IMR-90 (cell line): ENCODE measurements around the gene PTCH1. TPM values are rescaled to one million over a fixed set of nuclear protein-coding genes. Genes with fewer than 3 reads are reported as not detected.

ENCODE experiments used
- ATAC-seq: fragments of 200-7000 bp; cut with Tn5 transposase; 2 replicates; pipeline ENCODE4 v1.9.1; 2020; ENCODE audit warnings: low read depth, mild to moderate bottlenecking, moderate library complexity
- BruUV-seq: library from RNA; stranded (reverse); fragments of 400-500 nt; replicated peaks from 2 replicates; lab custom pipeline; 2021; lab: Mats Ljungman, UMichigan
- CTCF ChIA-PET: fragments of 300-600 bp; formaldehyde crosslinking; extraction: SDS; loops from one replicate; lab custom pipeline; 2021; ENCODE audit warnings: antibody characterized with exemption; lab: Yijun Ruan, JAX
- POLR2A ChIA-PET: fragments of 300-600 bp; sonication (Branson Sonifier 250); formaldehyde crosslinking; loops from one replicate; lab custom pipeline; 2022; ENCODE audit warnings: antibody characterized with exemption; ENCODE audit not compliant: unreplicated experiment; lab: Charles Lee
- DNase-seq: peaks from one replicate; pipeline ENCODE4 v3.0.0; 2013
- H2AFZ ChIP-seq: replicated peaks from 2 replicates; pipeline ENCODE3; 2013; ENCODE audit warnings: low read length, mild to moderate bottlenecking; ENCODE audit not compliant: poor library complexity
- H2AK5ac ChIP-seq: 2 replicates; pipeline ENCODE4 v1.6.1; 2013; ENCODE audit warnings: low read depth, low read length, inconsistent platforms
- H2AK9ac ChIP-seq: replicated peaks from 2 replicates; pipeline ENCODE3; 2013; ENCODE audit warnings: mild to moderate bottlenecking, low read depth, low read length, moderate library complexity; ENCODE audit not compliant: poor library complexity
- H2BK120ac ChIP-seq: 2 replicates; pipeline ENCODE4 v1.6.1; 2013; ENCODE audit warnings: low read depth, low read length, inconsistent platforms
- H2BK15ac ChIP-seq: 3 replicates; pipeline ENCODE4 v1.6.1; 2013; ENCODE audit warnings: low read depth, low read length, inconsistent platforms
- H2BK20ac ChIP-seq: 2 replicates; pipeline ENCODE4 v1.6.1; 2013; ENCODE audit warnings: low read depth, mild to moderate bottlenecking, inconsistent platforms, low read length, moderate library complexity
- H2BK5ac ChIP-seq: 2 replicates; pipeline ENCODE4 v1.6.1; 2013; ENCODE audit warnings: mild to moderate bottlenecking, low read depth, low read length, inconsistent platforms; ENCODE audit not compliant: poor library complexity, severe bottlenecking
- H3K14ac ChIP-seq: replicated peaks from 2 replicates; pipeline ENCODE4 v1.6.1; 2013; ENCODE audit warnings: low read depth, low read length, inconsistent platforms
- H3K18ac ChIP-seq: 2 replicates; pipeline ENCODE4 v1.6.1; 2013; ENCODE audit warnings: low read depth, low read length, control low read depth
- H3K23ac ChIP-seq: 2 replicates; pipeline ENCODE4 v1.6.1; 2013; ENCODE audit warnings: low read depth, low read length, inconsistent platforms
- H3K27ac ChIP-seq: 2 replicates; pipeline ENCODE4 v1.5.1; 2013; ENCODE audit warnings: mild to moderate bottlenecking, control low read depth, low read length; ENCODE audit not compliant: insufficient read depth
- H3K27me3 ChIP-seq: 2 replicates; pipeline ENCODE4 v1.6.1; 2013; ENCODE audit warnings: low read length; ENCODE audit not compliant: control insufficient read depth, insufficient read depth
- H3K36me3 ChIP-seq: 2 replicates; pipeline ENCODE4 v1.6.1; 2013; ENCODE audit warnings: low read length, mixed read lengths; ENCODE audit not compliant: control insufficient read depth, insufficient read depth
- H3K4ac ChIP-seq: 2 replicates; pipeline ENCODE4 v1.6.1; 2013; ENCODE audit warnings: low read depth, low read length, inconsistent platforms
- H3K4me1 ChIP-seq: 2 replicates; pipeline ENCODE4 v1.6.1; 2013; ENCODE audit warnings: low read length, mixed read lengths; ENCODE audit not compliant: control insufficient read depth, insufficient read depth
- H3K4me2 ChIP-seq: 2 replicates; pipeline ENCODE4 v1.6.1; 2013; ENCODE audit warnings: low read depth, mild to moderate bottlenecking, control low read depth, low read length, moderate library complexity
- H3K4me3 ChIP-seq: 2 replicates; pipeline ENCODE4 v1.5.1; 2013; ENCODE audit warnings: low read depth, mild to moderate bottlenecking, control low read depth, low read length, moderate library complexity; ENCODE audit not compliant: insufficient read depth
- H3K56ac ChIP-seq: 2 replicates; pipeline ENCODE4 v1.6.1; 2013; ENCODE audit warnings: low read length, inconsistent platforms; ENCODE audit not compliant: insufficient read depth; ENCODE audit errors: extremely low read depth
- H3K79me1 ChIP-seq, 2 experiments: 2 replicates each; pipeline ENCODE4 v1.6.1; 2013; ENCODE audit warnings: low read length in 2 of 2, inconsistent platforms in 1 of 2, low read depth in 1 of 2
- H3K9ac ChIP-seq: 2 replicates; pipeline ENCODE4 v1.6.1; 2013; ENCODE audit warnings: low read depth, low read length, control low read depth
- H3K9me1 ChIP-seq: 2 replicates; pipeline ENCODE4 v1.6.1; 2013; ENCODE audit warnings: low read length, inconsistent platforms; ENCODE audit not compliant: insufficient read depth
- H3K9me3 ChIP-seq: 2 replicates; pipeline ENCODE4 v1.6.1; 2013; ENCODE audit warnings: low read length; ENCODE audit not compliant: control insufficient read depth, insufficient read depth
- H4K20me1 ChIP-seq: 2 replicates; pipeline ENCODE4 v1.6.1; 2013; ENCODE audit warnings: low read length, inconsistent platforms; ENCODE audit not compliant: insufficient read depth
- H4K5ac ChIP-seq: 2 replicates; pipeline ENCODE4 v1.6.1; 2013; ENCODE audit warnings: mild to moderate bottlenecking, low read depth, low read length, control low read depth
- H4K8ac ChIP-seq, 2 experiments: 2 replicates each; pipeline ENCODE4 v1.6.1; 2013; ENCODE audit warnings: low read depth in 2 of 2, low read length in 2 of 2, control low read depth in 1 of 2, inconsistent platforms in 1 of 2
- H4K91ac ChIP-seq: 2 replicates; pipeline ENCODE4 v1.6.1; 2013; ENCODE audit warnings: low read depth, low read length, inconsistent platforms; ENCODE audit not compliant: insufficient read depth
- MAFK ChIP-seq: IDR thresholded peaks from 2 replicates; pipeline ENCODE4 v1.6.1; 2012; ENCODE audit warnings: low read depth, low read length, improper control_type of control experiment
- MAZ ChIP-seq: IDR thresholded peaks from 2 replicates; pipeline ENCODE4 v1.6.1; 2012; ENCODE audit warnings: low read depth, mild to moderate bottlenecking, low read length, improper control_type of control experiment, moderate library complexity, borderline replicate concordance
- NFE2L2 ChIP-seq: fragments of 150-350 bp; IDR thresholded peaks from 2 replicates; pipeline ENCODE4 v1.6.1; 2016; ENCODE audit warnings: low read depth, mild to moderate bottlenecking, low read length
- POLR2A ChIP-seq: IDR thresholded peaks from 2 replicates; pipeline ENCODE4 v1.6.1; 2012; ENCODE audit warnings: mild to moderate bottlenecking, low read depth, low read length
- RAD21 ChIP-seq: IDR thresholded peaks from 2 replicates; pipeline ENCODE4 v1.6.1; 2012; ENCODE audit warnings: low read length, improper control_type of control experiment
- RCOR1 ChIP-seq: IDR thresholded peaks from 2 replicates; pipeline ENCODE4 v1.6.1; 2012; ENCODE audit warnings: mild to moderate bottlenecking, low read length, improper control_type of control experiment; ENCODE audit not compliant: insufficient replicate concordance
- RFX5 ChIP-seq: IDR thresholded peaks from 2 replicates; pipeline ENCODE4 v1.8.0; 2012; ENCODE audit warnings: low read depth, mild to moderate bottlenecking, low read length, moderate library complexity
- WGBS, 2 experiments: methylation state at CpG; one replicate each; pipeline versions ENCODE4 v1.1.5 to v1.1.7; 2013; ENCODE audit warnings: missing lambda C conversion rate in 2 of 2; ENCODE audit not compliant: insufficient read length in 1 of 2; ENCODE audit errors: extremely low coverage in 2 of 2; 5-methylcytosine and 5-hydroxymethylcytosine counted together
- dilution Hi-C: fragments of 300-500 bp; cut with HindIII; formaldehyde crosslinking; loops from one replicate; pipeline ENCODE4 v1.14.3; 2018; ENCODE audit warnings: low sequenced_read_pairs; ENCODE audit not compliant: unreplicated experiment
- in situ Hi-C: fragments of 300-500 bp; cut with MboI; formaldehyde crosslinking; loops from 3 replicates; pipeline ENCODE4 v1.14.3; 2019; ENCODE audit warnings: low sequenced_read_pairs, inconsistent platforms, mixed read lengths
- intact Hi-C: fragments of 100-400 bp; cut with micrococcal nuclease; formaldehyde crosslinking; loops from 2 replicates; pipeline ENCODE4 v1.10.0; 2022
- polyA plus RNA-seq, 3 experiments: library from polyadenylated mRNA; depleted of rRNA; stranded (reverse); fragments of >200 nt; gene quantifications; 2 replicates each; pipeline ENCODE4 v1.2.3, GENCODE V29; 2012; ENCODE audit warnings: low replicate concordance in 1 of 3
- total RNA-seq: library from RNA; depleted of rRNA; stranded (reverse); fragments of >200 nt; gene quantifications from 2 replicates; pipeline ENCODE4 v1.2.3, GENCODE V29; 2012

PTCH1 gene
- total and polyA plus RNA-seq, 2 of the 4 experiments (the other 2 are of a cell fraction): 4.1 to 5.0 TPM

DNA sequence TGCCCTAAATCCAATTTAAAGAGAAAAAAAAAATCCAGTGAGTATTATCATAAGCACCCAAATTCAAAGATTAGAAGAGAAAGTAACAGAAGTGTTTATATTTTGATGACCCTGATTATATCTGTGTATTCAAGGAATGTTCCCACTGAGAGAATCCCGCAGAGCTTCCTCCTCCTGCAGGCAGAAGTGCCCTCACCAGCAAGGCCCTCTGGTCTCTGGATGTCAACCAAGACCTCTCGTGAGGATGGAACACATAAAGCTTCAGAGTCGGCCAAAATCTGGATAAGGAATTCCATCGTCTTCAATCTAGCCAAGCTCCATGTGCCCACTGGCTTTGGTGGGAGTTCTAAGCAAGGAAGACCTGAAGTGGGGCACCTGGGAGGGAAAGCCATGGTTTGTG is 18.1 kb downstream of the PTCH1 start:
- CTCF ChIA-PET: interaction anchor here (1.0 to 1.1 kb wide), 2 partner anchors 48 to 255 kb away, joined by 3 to 4 read pairs; no protein-coding TSS in a partner anchor
- Histone ChIP-seq H3K23ac (peak overlapping the region; percentile 6; the same call in 1 of the 2 replicates), H3K36me3 (peaks cover 4% of the 10 kb centered on the region; the same call in 1 of the 2 replicates), H2AK9ac (no peak overlapping the region), H3K56ac (no peak overlapping the region), H2AK5ac (peak overlapping the region; percentile 47; the same call in 1 of the 2 replicates), H3K4ac (peak overlapping the region; percentile 14; the same call in 1 of the 2 replicates), H3K27ac (no peak overlapping the region), H4K5ac (no peak overlapping the region), H2AFZ (no peak overlapping the region), H3K4me3 (no peak overlapping the region), H4K91ac (no peak overlapping the region), H2BK5ac (no peak overlapping the region), H3K9me3 (no peaks in the 10 kb centered on the region), H2BK120ac (peak overlapping the region; percentile 32), H3K18ac (peak overlapping the region; percentile 28; the same call in 1 of the 2 replicates), H3K27me3 (no peaks in the 10 kb centered on the region), H2BK20ac (peak overlapping the region; percentile 6; the same call in 1 of the 2 replicates), H3K9me1 (peaks cover 20% of the 10 kb centered on the region; the same call in 1 of the 2 replicates), H3K14ac (no peak overlapping the region), H3K4me2 (peak overlapping the region; percentile 17; the same call in 1 of the 2 replicates), H4K8ac (no peak overlapping the region), H2BK15ac (peak overlapping the region; percentile 11; the same call in 1 of the 3 replicates), H4K20me1 (peaks cover 57% of the 10 kb centered on the region; the same call in 1 of the 2 replicates), H3K9ac (no peak overlapping the region), H3K79me1 (peaks cover 23 to 73% of the 10 kb centered on the region in 2 experiments), H3K4me1 (peaks cover 24% of the 10 kb centered on the region)
- TF ChIP-seq RCOR1 (no peak), POLR2A (no peak), MAZ (no peak), RFX5 (no peak), NFE2L2 (no peak), MAFK (no peak), RAD21 (no peak)
- BruUV-seq: no TSS peak
- POLR2A ChIA-PET: no interaction called here
- dilution Hi-C loops (no loop called here), intact Hi-C loops (no loop called here), in situ Hi-C loops (no loop called here)
- DNase-seq (no peak), ATAC-seq (peak; percentile 12; the same call in 1 of the 2 replicates)
- WGBS, 2 experiments: 67% methylated on average over 1 of the region's 4 CpGs; no CpG with 5 or more reads in 1 of the 2 experiments
